Lower leg skin (tissue), 3 donors: ENCODE measurements around the gene ERGIC3.

Experiments used
- POLR2A ChIP-seq, 2 donors: fragments of 450-650 bp; IDR thresholded peaks; one replicate each; pipeline ENCODE4 v1.6.1; 2016 to 2017; ENCODE audit warnings: antibody characterized with exemption in 2 of 2, mild to moderate bottlenecking in 1 of 2, moderate library complexity in 1 of 2
- TF ChIP-seq, protein P1 (sequence below), 3 donors: fragments of 450-650 bp; IDR thresholded peaks; one replicate each; pipeline ENCODE4 v1.5.1; 2016; ENCODE audit warnings: antibody characterized with exemption in 3 of 3, mild to moderate bottlenecking in 3 of 3, moderate library complexity in 2 of 3

DNA sequence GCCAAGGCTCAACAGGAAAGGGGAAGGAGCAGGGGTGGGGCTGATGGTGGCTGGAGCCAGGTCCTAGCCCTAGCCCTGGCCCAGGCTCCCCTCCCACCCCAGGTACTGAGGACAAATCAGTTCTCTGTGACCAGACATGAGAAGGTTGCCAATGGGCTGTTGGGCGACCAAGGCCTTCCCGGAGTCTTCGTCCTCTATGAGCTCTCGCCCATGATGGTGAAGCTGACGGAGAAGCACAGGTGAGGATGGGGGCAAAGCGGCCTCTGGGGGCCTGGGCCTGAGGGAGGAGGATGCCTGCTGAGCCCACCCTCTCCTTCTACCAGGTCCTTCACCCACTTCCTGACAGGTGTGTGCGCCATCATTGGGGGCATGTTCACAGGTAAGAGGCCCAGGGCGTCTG is 15.0 kb downstream of the ERGIC3 start:
- TF ChIP-seq, protein P1, sequence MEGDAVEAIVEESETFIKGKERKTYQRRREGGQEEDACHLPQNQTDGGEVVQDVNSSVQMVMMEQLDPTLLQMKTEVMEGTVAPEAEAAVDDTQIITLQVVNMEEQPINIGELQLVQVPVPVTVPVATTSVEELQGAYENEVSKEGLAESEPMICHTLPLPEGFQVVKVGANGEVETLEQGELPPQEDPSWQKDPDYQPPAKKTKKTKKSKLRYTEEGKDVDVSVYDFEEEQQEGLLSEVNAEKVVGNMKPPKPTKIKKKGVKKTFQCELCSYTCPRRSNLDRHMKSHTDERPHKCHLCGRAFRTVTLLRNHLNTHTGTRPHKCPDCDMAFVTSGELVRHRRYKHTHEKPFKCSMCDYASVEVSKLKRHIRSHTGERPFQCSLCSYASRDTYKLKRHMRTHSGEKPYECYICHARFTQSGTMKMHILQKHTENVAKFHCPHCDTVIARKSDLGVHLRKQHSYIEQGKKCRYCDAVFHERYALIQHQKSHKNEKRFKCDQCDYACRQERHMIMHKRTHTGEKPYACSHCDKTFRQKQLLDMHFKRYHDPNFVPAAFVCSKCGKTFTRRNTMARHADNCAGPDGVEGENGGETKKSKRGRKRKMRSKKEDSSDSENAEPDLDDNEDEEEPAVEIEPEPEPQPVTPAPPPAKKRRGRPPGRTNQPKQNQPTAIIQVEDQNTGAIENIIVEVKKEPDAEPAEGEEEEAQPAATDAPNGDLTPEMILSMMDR (IDR thresholded peaks at IDR 0.05): no peak
- TF ChIP-seq POLR2A (IDR thresholded peaks at IDR 0.05): no peak
